IPS-18a (cell line): ENCODE results near the gene HUNK.

Source experiments
- H3K27ac ChIP-seq: one replicate; pipeline ENCODE4 v1.5.1; 2013; ENCODE audit warnings: low read length
- H3K27me3 ChIP-seq: one replicate; pipeline ENCODE4 v1.6.1; 2013; ENCODE audit warnings: mild to moderate bottlenecking, low read length; ENCODE audit not compliant: control insufficient read depth, insufficient read depth
- H3K36me3 ChIP-seq: one replicate; pipeline ENCODE4 v1.6.1; 2013; ENCODE audit warnings: low read depth, low read length; ENCODE audit not compliant: control insufficient read depth
- H3K4me1 ChIP-seq: one replicate; pipeline ENCODE4 v1.6.1; 2013; ENCODE audit warnings: low read depth, low read length; ENCODE audit not compliant: control insufficient read depth
- H3K4me3 ChIP-seq: one replicate; pipeline ENCODE4 v1.5.1; 2013; ENCODE audit warnings: low read length
- H3K9ac ChIP-seq: one replicate; pipeline ENCODE4 v1.6.1; 2013; ENCODE audit warnings: mild to moderate bottlenecking, low read length, moderate library complexity
- H3K9me3 ChIP-seq: one replicate; pipeline ENCODE4 v1.6.1; 2013; ENCODE audit warnings: low read depth, low read length; ENCODE audit not compliant: control insufficient read depth

The HUNK gene

DNA sequence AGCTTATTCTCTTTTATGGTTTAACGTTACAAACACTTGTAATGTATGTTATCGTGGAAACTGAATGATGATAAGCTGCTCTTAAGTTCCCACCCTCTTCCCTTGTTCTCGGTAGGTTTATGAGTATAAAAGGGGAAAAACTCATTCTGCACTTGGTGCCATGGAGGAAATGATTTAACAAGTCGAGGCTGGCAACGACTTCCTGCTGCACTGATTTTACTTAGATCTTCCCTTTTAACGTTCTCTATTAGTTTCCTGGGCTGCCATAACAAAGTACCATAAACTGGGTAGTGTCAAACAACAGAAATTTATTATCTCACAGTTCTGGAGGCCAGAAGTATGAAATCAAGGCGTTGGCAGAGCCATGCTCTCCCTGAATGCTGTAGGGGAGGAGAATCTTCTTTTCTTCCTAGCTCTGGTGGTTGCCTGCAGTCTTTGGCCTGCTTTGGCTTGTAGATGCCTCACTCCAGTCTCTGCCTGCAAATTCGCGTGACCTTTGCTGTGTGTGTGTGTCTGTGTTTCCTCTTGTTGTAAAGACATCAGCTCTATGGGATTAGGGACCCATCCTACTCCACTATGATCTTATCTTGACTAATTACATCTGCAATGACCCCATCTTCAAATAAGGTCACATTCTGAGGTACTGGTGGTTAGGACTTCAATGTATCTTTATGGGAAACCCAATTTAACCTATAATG, 26.3 kb downstream of the HUNK start:
- Histone ChIP-seq H3K36me3 (no peaks in the 10 kb centered on the region), H3K4me3 (no peak overlapping the region), H3K9me3 (no peaks in the 10 kb centered on the region), H3K4me1 (peaks cover 19% of the 10 kb centered on the region), H3K27ac (no peak overlapping the region), H3K9ac (no peak overlapping the region), H3K27me3 (no peaks in the 10 kb centered on the region)

- H3K4me1 ChIP-seq, result peaks cover 9% of the 10 kb centered on the region
- H3K27me3 ChIP-seq, result no peaks in the 10 kb centered on the region
- H3K9me3 ChIP-seq, result no peaks in the 10 kb centered on the region
- no peak overlapping the region for H3K27ac ChIP-seq
- H3K36me3 ChIP-seq, result no peaks in the 10 kb centered on the region
- H3K4me3 ChIP-seq, result no peak overlapping the region
- no peak overlapping the region for H3K9ac ChIP-seq
These were observed 27.5 kb downstream of the HUNK start for GRCh38 chr21:31900121-31900895.

- no peaks in the 10 kb centered on the region for H3K4me1 ChIP-seq
- no peak overlapping the region for H3K4me3 ChIP-seq
- no peaks in the 10 kb centered on the region for H3K9me3 ChIP-seq
- no peak overlapping the region for H3K27ac ChIP-seq
- H3K36me3 ChIP-seq, result no peaks in the 10 kb centered on the region
- H3K9ac ChIP-seq, result no peak overlapping the region
- no peaks in the 10 kb centered on the region for H3K27me3 ChIP-seq
These were observed 28.5 kb downstream of the HUNK start for GRCh38 chr21:31901315-31901714.

DNA sequence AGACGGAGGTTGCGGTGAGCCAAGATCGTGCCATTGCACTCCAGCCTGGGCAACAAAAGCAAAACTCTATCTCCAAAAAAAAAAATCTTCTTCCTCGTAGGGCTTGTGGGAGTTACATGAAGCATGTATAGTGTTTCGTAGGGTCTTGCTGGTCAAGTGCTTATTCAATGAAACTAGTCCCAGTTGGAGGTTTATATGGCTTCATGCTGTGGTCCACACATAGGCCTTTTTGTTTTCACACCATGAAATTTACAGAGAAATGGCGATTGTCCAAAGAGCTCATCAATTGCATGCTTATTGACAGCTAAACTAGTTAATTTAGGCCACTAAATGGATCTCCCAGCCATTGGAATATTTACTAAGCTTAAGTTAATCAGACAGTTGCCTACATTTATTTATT, 29.6 kb downstream of the HUNK start:
- Histone ChIP-seq H3K9me3 (no peaks in the 10 kb centered on the region), H3K4me1 (no peaks in the 10 kb centered on the region), H3K9ac (no peak overlapping the region), H3K27ac (no peak overlapping the region), H3K36me3 (no peaks in the 10 kb centered on the region), H3K27me3 (no peaks in the 10 kb centered on the region), H3K4me3 (no peak overlapping the region)

DNA sequence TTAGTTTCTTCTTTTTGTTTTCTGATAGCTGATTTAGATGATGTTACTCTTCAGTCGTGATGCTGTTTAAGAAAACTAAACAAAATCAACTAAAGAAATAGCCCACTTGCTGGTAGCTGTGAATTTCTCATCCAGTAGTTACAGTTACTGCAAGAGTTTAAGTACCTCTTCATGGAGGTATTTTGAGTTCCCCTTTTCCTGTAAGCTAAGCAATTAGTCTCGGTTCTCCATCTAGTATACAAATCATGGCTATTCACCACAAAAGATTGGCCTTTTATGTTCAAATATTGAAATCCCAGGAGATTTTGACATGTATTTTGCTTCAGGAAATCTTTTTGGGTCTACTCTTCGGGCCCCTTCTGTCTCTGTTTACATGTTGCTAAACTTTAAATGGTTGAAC, 31.1 kb downstream of the HUNK start:
- no peak overlapping the region for H3K4me3 ChIP-seq
- no peaks in the 10 kb centered on the region for H3K9me3 ChIP-seq
- H3K4me1 ChIP-seq, result peaks cover 10% of the 10 kb centered on the region
- no peak overlapping the region for H3K27ac ChIP-seq
- no peaks in the 10 kb centered on the region for H3K36me3 ChIP-seq
- no peaks in the 10 kb centered on the region for H3K27me3 ChIP-seq
- no peak overlapping the region for H3K9ac ChIP-seq

DNA sequence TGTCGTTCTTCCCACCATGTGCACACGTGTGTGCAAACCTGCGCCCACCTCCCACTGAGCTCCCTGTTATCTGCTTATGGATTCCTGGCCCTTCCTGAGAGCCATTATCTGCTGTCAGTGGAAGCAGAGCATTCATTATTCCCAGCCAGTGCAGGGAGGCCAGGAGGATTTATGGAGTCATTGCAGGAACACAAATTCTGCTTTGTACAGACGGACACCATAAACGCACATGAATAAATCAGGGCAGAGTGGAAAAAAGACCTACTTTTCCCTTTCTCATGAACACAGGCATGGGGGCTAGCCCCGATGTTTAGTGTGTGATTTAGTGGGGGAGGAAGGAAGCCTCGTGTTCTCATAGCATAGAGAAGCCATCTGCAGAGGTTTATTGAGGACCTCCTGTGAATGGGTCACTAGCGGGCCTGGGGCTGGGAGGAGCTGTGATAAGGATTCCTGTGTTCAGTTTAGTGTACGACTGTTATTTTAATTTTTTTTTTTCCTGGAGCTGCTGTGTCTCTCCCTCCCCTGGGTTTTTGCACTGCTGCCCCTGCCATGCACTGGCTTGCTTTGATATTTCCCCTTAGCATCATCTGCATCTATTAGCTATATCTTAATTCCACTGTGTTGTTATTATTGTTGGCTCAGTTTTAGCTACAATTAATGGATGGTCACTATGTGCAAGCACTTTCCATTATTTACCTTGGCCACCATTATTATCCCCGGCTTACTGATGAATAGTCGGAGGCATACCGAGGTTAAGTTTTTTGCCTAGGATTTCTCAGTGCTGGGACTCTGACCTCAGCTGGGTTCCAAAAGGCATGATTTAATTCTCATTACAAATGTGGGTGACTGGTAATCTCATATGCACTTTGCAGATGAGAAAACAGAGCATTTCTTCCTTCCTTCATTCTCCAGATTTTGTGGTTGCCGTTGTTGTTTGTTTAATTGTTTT, 33.0 kb downstream of the HUNK start:
- H3K9ac ChIP-seq, result no peak overlapping the region
- peaks cover 25% of the 10 kb centered on the region for H3K4me1 ChIP-seq
- H3K9me3 ChIP-seq, result no peaks in the 10 kb centered on the region
- H3K4me3 ChIP-seq, result no peak overlapping the region
- no peaks in the 10 kb centered on the region for H3K27me3 ChIP-seq
- H3K27ac ChIP-seq, result no peak overlapping the region
- H3K36me3 ChIP-seq, result no peaks in the 10 kb centered on the region

DNA sequence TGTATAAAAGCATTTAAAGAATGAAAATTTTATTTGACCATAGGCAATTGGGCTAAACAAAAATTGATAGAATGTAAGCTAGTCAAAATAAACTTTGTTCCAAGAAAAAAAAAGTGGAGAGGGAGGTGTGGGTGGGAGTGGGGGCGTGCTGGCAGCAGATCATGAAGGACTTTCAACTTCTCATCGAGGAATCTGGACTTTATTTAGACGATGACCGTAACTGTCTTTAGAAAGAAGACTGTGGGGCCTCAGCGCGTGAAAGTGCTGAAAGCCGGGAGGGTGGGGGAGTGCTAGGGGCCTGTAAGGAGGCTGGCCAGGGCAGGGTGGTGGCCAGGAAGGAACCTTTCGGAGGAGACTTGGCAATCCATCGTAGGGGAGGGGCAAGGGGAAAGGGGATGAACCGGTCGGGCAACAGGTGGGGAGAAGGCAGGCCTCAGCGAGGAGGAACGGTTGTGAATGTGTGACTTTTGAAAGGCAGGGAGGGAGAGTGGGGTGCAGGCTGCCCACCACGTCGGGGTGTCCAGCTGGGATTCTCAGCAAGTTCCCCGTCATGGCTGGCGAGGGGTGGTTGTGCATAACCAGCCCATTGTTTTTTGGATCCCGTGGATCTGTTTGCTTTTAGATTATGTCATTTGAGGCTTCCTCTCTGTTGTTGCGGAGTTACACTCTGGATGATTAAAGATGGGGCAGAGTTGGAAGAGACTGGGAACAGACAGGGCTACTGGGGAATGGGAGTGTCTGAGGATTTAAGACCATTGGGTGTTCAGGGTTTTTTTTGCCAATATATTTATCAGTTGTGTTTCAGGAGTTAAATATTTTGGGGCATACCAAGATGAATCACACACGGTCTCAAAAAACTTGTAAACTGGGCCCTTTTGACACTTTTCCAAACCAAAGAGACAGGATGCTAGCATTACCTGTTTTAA, 35.5 kb downstream of the HUNK start:
- Histone ChIP-seq H3K27me3 (no peaks in the 10 kb centered on the region), H3K27ac (no peak overlapping the region), H3K9me3 (no peaks in the 10 kb centered on the region), H3K4me1 (peaks cover 45% of the 10 kb centered on the region), H3K4me3 (peak overlapping the region; percentile 33), H3K36me3 (no peaks in the 10 kb centered on the region), H3K9ac (peak overlapping the region; percentile 11)

- Histone ChIP-seq H3K36me3 (no peaks in the 10 kb centered on the region), H3K9me3 (no peaks in the 10 kb centered on the region), H3K4me1 (peaks cover 45% of the 10 kb centered on the region), H3K9ac (peak overlapping the region; percentile 11), H3K27ac (no peak overlapping the region), H3K4me3 (peak overlapping the region; percentile 33), H3K27me3 (no peaks in the 10 kb centered on the region)
These were observed 36.6 kb downstream of the HUNK start for GRCh38 chr21:31909153-31910073.

- Histone ChIP-seq H3K4me3 (peak overlapping the region; percentile 33), H3K4me1 (peaks cover 45% of the 10 kb centered on the region), H3K27me3 (no peaks in the 10 kb centered on the region), H3K27ac (no peak overlapping the region), H3K36me3 (no peaks in the 10 kb centered on the region), H3K9me3 (no peaks in the 10 kb centered on the region), H3K9ac (peak overlapping the region; percentile 11)
These were observed 37.3 kb downstream of the HUNK start for GRCh38 chr21:31910074-31910470.
